AG04450 (cell line): Measurements from ENCODE around the gene WDR3. TPM values are rescaled to one million over a fixed set of nuclear protein-coding genes. Genes with fewer than 3 reads are reported as not detected.

Experiments used
- CTCF ChIA-PET: fragments of 300-600, 350-600 bp; formaldehyde crosslinking; extraction: SDS; loops from one replicate; lab custom pipeline; 2022; ENCODE audit warnings: antibody characterized with exemption, inconsistent platforms; lab: Charles Lee
- POLR2A ChIA-PET: fragments of 350-600 bp; formaldehyde crosslinking; extraction: SDS; loops from one replicate; lab custom pipeline; 2021; ENCODE audit warnings: antibody characterized with exemption, inconsistent platforms; lab: Yijun Ruan, JAX
- DNase-seq: peaks from one replicate; pipeline ENCODE4 v3.0.0-alpha.2; 2011; ENCODE audit warnings: low read depth, low spot score
- H3K27ac ChIP-seq: one replicate; pipeline ENCODE4 v1.5.1; 2012; ENCODE audit warnings: low read depth, low read length, control low read depth
- H3K27me3 ChIP-seq: one replicate; pipeline ENCODE4 v1.6.0; 2012; ENCODE audit warnings: low read length; ENCODE audit not compliant: control insufficient read depth, insufficient read depth
- H3K4me3 ChIP-seq: 2 replicates; pipeline ENCODE4 v1.5.1; 2011; ENCODE audit warnings: mild to moderate bottlenecking, low read depth, low read length, control low read depth
- H3K9me3 ChIP-seq: 2 replicates; pipeline ENCODE4 v1.5.1; 2012; ENCODE audit warnings: low read length; ENCODE audit not compliant: control insufficient read depth, insufficient read depth
- polyA minus RNA-seq: library from RNA; depleted of rRNA, polyadenylated mRNA; stranded (reverse); fragments of >200 nt; gene quantifications from 2 replicates; pipeline ENCODE4 v1.2.3, GENCODE V29; 2011; rRNA and poly(A)+ RNA removed
- polyA plus RNA-seq: library from polyadenylated mRNA; depleted of rRNA; stranded (reverse); fragments of >200 nt; gene quantifications from 2 replicates; pipeline ENCODE4 v1.2.3, GENCODE V29; 2011; rRNA removed
- TF ChIP-seq, protein P1 (sequence below): IDR thresholded peaks from 2 replicates; pipeline ENCODE4 v1.5.1; 2011; ENCODE audit warnings: low read depth, low read length, control low read depth, inconsistent platforms

The WDR3 gene
- polyA plus RNA-seq (33.4 and 41.4 TPM in 2 replicates), polyA minus RNA-seq (43.4 and 52.3 TPM in 2 replicates)

- Histone ChIP-seq H3K4me3 (peak within 1 kb of the TSS; percentile 97), H3K27ac (peak within 1 kb of the TSS; percentile 73), H3K27me3 (no peaks in the 10 kb centered on the region), H3K9me3 (no peaks in the 10 kb centered on the region; the same call in 1 of the 2 replicates)
- ChIA-PET POLR2A (interaction anchor here (1.0 kb wide), 1 partner anchor 420 kb away, joined by 4 read pairs; no protein-coding TSS in a partner anchor), CTCF (interaction anchor here (0.6 to 3.9 kb wide), 12 partner anchors 14 to 1438 kb away, joined by 3 to 28 read pairs (median 4); no protein-coding TSS in a partner anchor)
- TF ChIP-seq, protein P1, sequence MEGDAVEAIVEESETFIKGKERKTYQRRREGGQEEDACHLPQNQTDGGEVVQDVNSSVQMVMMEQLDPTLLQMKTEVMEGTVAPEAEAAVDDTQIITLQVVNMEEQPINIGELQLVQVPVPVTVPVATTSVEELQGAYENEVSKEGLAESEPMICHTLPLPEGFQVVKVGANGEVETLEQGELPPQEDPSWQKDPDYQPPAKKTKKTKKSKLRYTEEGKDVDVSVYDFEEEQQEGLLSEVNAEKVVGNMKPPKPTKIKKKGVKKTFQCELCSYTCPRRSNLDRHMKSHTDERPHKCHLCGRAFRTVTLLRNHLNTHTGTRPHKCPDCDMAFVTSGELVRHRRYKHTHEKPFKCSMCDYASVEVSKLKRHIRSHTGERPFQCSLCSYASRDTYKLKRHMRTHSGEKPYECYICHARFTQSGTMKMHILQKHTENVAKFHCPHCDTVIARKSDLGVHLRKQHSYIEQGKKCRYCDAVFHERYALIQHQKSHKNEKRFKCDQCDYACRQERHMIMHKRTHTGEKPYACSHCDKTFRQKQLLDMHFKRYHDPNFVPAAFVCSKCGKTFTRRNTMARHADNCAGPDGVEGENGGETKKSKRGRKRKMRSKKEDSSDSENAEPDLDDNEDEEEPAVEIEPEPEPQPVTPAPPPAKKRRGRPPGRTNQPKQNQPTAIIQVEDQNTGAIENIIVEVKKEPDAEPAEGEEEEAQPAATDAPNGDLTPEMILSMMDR = no peak
- DNase-seq = peak; percentile 87
Observed at GRCh38 chr1:117929343-117930172, at the start of gene WDR3, which contains the start of gene GDAP2. WDR3 (plus strand) TSS chr1:117929739; CDS start chr1:117933320, 3,581 bp downstream. GDAP2 (minus strand) TSS chr1:117929621; CDS start chr1:117920357, 9,264 bp downstream.

- TF ChIP-seq, protein P1 = no peak
- H3K4me3 ChIP-seq = no peak overlapping the region
- no peaks in the 10 kb centered on the region for H3K27me3 ChIP-seq
- ChIA-PET CTCF (interaction anchor here (1.0 kb wide), 1 partner anchor 349 kb away, joined by 4 read pairs; no protein-coding TSS in a partner anchor), POLR2A (interaction anchor here (0.5 kb wide), 1 partner anchor 32 kb away, joined by 3 read pairs; no protein-coding TSS in a partner anchor)
- H3K27ac ChIP-seq = no peak overlapping the region
- no peak for DNase-seq
- no peaks in the 10 kb centered on the region for H3K9me3 ChIP-seq
Observed at GRCh38 chr1:117883616-117884015, 45.9 kb upstream of the WDR3 start.

DNA sequence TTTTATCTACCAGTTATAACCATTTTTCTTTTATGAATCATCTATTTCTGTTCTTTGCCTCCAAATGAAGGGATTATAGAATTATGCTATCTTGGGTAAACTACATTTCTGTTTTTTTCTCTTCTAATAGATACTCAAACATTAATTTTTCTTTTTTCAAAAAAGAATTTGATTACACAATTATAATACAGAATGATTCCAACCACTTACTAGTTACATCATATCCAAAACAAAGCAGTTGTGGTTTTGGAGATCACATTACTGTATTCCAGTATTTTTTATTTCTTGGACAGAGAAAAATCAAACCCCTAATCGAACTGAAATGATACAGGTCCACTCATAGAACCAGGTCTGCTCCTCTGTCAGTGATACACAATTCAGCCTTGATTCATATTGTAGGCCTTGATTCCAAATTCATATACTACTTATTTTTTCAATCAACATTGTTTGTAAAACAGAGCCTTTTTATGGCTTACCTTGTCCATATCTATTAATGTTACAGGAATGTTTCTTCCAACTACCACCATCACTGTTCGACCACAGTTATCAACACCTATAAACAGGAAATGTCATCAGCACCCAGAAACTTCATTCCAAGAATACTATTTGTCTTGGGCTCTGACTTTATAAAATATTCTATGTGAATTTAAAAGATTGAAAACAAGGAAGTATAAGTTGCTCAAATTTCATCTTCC lies 43.3 kb upstream of the WDR3 start:
- CTCF ChIA-PET = interaction anchor here (1.2 to 1.4 kb wide), 3 partner anchors 9 to 128 kb away, joined by 3 to 6 read pairs (median 3); no protein-coding TSS in a partner anchor
- Histone ChIP-seq H3K9me3 (no peaks in the 10 kb centered on the region), H3K4me3 (no peak overlapping the region), H3K27me3 (no peaks in the 10 kb centered on the region), H3K27ac (no peak overlapping the region)
- POLR2A ChIA-PET = no interaction called here
- TF ChIP-seq, protein P1 = no peak
- peak; percentile 41 for DNase-seq

- POLR2A ChIA-PET = no interaction called here
- no peak for DNase-seq
- Histone ChIP-seq H3K9me3 (no peaks in the 10 kb centered on the region), H3K4me3 (no peak overlapping the region), H3K27ac (no peak overlapping the region), H3K27me3 (no peaks in the 10 kb centered on the region)
- TF ChIP-seq, protein P1 = no peak
- CTCF ChIA-PET = no interaction called here
Observed at GRCh38 chr1:117890452-117890851, 39.1 kb upstream of the WDR3 start.
